GM19463 (cell line): ENCODE results near the gene COMTD1.
A peak's percentile ranks its signal among the peaks of the same experiment; 100 is the strongest.

Source experiments
- ATAC-seq: cut with Tn5 transposase; IDR thresholded peaks from one replicate; pipeline ENCODE4 v1.9.1; 2021; ENCODE audit warnings: mild to moderate bottlenecking, moderate library complexity; ENCODE audit not compliant: unreplicated experiment

COMTD1 gene

DNA sequence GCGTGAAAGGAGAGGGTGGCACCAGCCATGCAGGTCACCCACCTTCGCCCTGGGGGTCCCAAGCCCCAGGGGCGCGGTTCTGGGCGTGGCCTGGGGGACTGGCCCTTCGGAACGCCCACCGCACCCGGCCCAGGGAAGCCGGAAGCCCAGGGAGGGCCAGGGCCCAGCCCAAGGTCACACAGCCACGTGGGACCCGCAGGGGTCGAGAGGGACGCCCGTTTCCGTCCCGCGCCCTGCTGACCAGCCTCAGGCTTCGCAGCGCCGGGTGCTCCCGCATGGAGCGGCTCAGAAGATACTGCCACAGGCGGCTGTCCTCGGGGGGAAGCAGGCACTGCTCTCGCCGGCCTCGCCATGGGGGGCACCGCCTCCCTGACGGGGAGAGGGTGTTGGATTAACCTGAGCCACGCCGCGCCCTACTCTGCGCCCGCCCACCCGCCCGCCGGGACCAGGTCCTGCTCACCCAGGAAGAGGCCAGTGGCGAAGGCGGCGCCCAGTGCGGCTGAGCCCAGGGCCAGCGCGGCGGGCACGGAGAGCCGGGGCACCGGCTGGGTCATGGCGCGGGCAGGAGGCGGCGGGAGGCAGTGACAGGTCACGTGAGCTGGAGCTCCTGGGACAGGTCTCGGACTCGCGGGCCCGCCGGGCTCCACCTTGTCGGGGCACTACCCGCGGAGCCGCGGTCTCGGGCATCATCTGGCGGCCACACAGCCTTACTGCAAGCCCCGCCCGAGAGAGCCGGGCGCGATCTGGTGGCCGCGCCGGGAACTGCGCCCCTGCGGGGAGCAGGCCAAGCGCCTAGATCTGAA is at the start of gene COMTD1:
COMTD1 (minus strand) TSS at position 583 of the 803 bp plus-strand sequence; CDS start at position 554, 29 bp downstream.
- peak; percentile 74 for ATAC-seq

DNA sequence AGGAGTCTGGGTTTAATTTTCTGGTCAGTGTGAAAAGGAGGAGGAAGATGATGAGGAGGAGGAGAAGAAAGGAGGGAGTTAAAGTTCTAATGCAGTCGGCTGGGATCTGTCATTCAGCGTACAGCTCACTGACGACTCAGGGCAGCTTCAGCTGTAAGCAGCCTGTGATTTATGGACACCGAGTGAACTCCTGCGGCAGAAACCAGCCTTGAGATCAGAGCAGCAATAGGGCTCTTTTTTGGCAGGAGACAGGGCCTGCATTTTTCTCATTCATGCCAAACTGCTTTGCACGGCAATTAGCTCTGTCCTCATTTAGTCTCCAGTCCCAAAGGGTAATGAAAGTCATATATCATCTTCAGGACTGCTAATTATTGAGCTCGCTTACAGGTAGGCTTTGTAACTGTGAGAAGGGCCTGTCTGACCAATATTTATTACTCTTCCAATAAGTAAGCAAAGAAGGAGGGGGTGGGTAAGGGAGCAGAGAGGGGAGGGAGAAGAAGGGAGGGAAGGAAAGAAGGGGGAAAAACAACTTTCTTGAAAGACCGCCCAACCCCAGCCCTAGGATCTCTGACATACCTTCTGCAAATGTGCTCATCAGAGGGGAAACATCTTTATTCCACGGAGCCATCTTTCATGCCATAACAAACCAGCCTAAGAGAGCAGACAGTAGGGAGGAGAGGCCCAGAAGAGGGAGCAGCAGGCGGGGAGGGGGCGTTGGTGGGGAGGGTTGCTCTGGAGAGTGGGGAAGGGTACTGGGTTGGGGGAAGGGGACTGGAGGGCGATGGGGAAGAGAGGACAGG is 48.1 kb upstream of the COMTD1 start:
- ATAC-seq, result no peak

DNA sequence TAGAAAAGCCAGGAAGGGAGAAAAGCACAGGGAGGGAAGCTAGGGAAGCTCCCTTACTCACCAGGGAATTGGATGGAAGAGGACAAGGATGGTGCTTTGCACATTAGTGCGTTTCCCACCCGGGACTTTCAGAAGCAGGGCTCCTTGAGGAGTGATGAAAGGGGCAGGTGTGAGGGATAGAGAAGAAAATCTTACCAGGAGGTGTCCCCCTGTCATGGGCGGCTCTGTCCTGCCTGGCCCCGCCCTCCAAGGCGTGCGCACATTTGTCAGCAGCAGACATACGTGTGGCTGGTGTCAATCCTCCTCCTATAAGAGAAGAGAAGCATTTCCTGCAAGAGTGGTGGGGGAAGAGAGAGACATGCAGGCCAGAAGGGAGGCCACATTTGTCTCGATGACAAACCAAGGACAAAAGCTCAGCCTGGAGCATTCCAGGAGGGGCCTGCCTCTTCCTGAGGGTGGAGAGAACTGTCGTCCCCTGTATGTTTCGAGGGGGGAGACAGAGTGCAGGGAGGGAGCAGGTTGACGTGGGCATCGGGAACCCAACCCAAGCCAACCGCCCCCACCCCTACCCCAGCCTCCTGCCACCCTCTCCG is 47.4 kb upstream of the COMTD1 start:
- ATAC-seq, result no peak

DNA sequence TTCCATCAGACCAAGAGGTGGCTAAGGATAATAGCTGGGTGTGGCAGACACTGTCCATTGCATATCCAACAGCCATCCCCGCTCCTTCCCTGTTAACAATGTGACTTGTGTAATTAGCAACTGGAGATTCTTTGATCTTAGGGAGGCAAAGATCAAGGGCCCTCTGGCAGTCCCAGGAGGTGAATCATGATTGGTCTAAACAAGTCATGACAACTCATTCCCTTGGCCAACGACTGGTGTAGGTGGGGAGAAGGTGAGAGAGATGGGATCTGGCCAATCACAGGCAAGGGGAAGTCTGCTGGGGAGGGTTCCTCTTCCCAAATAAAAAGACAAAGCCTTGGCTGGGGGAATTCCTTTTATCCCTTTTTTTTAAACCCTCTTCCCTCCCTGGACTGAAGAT is 46.2 kb upstream of the COMTD1 start:
- ATAC-seq, result no peak

DNA sequence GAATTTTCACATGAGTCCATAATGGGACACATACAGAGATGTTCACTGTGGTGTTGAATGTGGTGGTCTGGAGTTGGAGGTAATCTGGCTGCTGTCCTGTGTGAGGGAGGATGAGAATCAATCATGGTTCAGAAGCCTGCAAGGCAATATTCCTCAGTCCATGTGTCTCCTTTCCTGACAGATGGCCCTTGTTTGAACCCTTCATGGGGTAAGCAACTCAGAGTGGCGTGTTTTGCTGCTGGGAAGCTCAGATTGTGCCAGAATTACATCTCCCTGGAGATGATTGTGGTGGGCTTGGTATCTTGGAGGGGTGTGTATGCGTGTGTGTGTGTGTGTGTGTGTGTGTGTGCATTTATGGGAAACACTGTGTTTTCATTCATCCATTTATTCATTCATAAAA is 44.5 kb upstream of the COMTD1 start:
- ATAC-seq, result no peak

DNA sequence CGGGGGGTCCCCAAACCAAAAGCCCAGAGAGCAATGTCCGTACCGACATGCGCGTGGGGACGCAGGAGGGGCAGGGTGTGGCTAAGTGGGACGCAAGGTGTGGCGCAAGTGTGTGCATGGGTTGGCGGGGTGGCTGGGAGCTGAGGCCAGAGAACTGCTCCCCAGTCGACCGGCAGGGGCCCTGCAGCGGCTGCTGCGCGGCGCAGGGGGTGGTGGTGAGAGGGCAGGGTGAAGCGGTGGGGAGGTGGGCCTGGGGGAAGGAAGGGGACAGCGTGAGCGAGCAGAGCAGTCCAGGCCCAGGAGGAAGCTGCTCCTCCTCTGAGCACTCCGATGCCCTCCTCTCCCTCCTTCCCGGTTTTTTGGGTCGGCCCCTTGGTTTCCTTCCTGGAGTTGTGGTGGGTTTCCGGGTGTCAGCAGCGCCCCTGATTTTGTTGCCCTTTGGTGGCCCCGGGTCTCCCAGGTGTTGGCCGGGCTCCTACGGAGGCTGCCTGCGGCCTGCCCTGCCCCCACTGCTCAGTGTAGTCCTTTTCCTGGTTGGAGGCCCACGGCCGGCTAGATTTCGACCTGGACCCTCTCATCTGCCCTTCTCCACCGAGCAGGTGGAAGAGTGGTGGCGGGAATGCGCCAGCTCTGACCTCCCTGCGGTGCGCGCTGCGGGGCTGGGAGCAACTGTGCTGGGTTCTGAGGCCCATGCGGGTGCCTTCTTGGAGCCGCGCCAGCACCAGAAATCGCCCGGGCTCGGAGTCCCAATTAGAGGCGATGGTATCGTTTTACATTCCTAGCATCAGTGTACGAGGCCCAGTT is 40.5 kb upstream of the COMTD1 start:
- no peak for ATAC-seq

DNA sequence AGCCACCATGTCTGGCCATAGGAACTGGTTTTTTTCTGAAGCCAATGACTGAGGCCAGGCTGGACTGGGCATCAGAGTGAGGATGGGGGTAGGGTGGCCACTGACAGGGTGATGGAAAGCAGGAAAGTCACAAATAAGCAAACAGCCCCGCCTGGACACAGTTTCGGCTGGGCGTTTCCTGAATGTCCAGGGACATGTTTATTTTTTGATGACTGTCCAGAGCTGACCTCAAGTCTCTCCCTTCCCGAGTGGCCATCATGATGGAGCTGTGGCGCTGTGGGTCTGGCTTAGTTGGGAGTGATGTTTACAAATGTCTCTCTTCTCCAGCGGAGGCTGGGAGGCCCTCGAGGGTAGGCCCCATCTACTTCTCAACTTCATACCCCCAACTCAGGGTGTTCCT is 37.1 kb upstream of the COMTD1 start:
- no peak for ATAC-seq

DNA sequence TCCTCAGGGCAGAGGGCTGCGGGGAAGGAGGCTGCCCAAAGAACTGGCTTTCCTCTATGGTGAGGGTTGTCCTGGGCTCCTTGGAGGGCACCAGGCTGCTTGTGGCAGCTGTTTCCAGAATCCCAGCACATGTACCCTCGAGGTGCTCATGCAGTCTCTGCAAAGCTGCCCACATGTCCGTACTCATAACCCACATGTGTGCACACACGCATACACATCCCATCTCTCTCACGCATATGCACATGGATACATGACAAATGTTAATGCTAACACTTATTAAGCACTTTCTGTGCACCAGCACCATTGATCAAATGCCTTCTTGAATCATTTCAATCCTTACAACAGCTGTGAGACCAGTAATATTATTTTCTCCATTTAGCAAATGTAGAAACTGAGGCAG is 36.3 kb upstream of the COMTD1 start:
- no peak for ATAC-seq

DNA sequence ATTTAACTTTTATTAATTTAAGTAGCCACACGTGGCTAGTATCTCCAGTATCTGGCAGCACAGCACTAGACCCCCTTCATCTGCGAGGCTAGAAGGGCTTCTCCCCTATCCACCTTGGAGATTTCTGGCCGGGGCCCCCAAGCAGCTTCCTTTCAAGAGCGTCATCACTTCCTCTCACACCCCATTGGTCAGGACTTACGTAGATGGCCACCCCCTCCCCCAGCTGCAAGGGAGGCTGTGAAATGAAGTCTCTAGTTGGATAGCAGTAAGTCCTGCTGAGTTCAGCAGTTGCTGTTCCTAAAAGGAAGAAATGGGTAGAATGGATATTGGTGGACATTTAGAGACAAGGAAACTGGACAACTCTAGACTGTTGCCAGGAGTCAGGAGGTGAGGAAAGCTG is 33.8 kb upstream of the COMTD1 start:
- ATAC-seq, result no peak

DNA sequence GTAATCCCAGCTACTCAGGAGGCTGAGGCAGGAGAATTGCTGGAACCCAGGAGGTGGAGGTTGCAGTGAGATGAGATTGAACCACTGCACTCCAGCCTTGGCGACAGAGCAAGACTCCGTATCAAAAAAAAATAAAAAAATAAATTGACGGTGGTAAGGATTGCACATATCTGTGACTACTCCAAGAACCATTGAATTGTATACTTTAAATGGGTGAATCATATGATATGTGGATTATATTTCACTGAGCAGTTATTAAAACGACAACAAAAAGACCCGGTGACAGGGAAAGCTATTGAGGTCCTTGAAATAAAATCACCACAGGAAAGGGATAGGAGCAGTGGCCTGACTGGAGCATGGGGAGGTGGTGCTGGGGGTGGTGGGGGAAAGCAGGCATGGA is 31.2 kb upstream of the COMTD1 start:
- ATAC-seq, result no peak

DNA sequence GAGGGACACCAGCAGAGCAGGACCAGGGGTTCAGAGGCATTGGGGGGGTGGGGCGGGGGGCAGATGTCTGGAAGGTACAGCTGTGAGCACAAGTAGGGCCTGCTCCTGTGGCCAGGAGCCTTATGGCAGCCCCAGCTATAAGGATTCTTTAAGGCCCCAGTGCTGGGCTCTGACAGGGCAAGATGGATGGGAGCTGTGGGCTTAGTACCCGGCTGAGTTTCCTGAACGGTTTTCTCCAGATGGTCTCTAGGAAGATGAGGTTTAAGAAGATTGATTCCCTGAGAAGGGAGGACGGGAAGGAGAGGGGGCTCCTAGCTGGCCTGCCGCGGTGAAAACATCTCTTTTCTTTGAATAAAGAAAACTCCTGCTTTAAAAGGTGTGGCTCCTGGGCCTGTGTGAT is 30.1 kb upstream of the COMTD1 start:
- no peak for ATAC-seq

DNA sequence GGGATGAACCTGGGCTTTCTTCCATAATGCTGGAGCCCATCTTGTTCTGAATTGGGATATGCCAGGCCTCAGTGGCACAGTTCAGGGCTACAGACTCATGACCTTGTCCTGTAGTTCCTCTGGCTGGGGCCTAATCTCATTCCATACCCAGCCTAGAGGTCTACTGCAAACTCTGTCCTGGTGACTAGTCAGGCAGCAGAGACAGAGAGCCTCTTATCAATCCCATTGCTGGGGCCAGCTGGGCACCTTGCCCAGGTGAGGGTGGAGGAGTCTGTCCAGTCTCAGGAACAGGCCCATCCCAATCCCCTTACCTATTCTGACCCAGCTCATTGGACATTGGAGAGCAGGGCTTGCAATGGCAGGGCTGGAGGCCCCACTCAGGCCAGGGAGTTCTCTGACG is 28.0 kb upstream of the COMTD1 start:
- no peak for ATAC-seq

DNA sequence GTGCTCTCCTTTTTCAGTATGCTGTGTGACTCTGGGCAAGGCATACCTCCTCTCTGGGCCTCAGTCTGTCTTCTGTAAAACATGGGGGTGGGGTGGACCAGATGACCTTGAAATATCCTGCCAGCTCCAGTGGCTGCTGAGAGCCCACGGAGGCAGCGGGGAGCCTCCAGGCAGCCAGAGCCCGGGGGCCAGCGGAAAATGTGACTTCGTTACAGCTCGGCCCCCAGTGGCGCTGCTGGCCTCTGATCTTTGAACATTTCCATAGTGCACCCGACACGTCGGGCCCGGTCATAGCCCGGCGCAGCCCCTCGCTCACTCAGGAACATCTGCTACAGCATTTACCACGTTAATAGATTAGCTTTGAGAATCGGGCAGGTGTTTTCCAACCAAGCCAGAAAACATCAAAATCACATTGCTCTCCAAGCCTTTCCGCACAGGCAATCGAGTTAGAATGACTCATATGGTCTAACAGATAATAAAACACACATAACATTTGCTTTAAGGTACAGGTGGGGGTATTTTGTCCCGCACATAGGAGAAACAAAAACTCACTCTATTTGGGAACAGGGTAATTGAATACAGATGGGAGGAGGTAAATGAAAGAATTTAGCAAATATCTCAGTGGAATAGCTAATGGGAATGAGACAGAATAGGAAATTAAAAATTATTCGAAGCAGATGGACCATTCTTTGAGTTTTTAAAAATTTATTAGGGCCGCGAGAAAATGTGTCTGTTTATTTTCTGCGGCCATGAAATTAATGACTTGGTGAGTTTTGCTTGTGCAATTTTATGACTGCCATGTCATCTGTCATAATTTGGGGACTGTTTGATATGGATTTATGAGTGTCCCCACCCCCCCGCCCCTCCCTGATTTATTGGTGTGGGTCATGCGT is 26.3 kb upstream of the COMTD1 start:
- ATAC-seq, result no peak

DNA sequence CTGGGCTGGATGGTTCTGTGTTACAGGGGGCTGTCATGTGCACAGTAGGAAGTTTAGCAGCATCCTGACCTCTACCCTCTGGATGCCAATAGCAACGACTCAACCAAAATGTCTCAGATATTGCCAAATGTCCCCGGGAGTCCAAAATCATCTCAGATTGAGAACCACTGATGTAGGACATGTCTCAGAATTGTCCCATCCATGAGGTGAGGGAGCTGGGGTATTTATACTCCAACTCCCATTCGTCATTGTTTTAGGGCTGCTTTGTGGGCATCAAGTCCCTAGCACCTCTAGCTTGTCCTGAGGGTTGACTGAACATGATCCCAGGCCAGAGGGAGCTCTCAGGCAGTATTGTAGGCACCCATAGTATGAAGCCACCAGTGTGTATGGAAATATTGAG is 25.2 kb upstream of the COMTD1 start:
- ATAC-seq, result no peak

DNA sequence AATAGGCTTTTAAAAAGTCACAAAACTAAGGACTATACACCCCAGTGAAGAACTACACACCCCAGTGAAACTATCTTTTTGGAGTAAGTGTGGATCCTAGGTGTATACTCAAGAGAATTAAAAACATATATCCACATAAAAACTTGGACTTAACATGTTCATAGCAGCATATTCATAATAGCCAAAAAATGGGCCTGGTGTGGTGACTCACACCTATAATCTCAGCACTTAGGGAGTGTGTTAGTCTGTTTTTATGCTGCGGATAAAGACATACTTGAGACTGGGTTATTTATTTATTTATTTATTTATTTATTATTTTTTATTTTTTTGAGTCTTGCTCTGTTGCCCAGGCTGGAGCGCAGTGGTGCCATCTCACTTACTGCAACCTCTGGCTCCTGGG is 19.0 kb upstream of the COMTD1 start:
- ATAC-seq, result no peak

DNA sequence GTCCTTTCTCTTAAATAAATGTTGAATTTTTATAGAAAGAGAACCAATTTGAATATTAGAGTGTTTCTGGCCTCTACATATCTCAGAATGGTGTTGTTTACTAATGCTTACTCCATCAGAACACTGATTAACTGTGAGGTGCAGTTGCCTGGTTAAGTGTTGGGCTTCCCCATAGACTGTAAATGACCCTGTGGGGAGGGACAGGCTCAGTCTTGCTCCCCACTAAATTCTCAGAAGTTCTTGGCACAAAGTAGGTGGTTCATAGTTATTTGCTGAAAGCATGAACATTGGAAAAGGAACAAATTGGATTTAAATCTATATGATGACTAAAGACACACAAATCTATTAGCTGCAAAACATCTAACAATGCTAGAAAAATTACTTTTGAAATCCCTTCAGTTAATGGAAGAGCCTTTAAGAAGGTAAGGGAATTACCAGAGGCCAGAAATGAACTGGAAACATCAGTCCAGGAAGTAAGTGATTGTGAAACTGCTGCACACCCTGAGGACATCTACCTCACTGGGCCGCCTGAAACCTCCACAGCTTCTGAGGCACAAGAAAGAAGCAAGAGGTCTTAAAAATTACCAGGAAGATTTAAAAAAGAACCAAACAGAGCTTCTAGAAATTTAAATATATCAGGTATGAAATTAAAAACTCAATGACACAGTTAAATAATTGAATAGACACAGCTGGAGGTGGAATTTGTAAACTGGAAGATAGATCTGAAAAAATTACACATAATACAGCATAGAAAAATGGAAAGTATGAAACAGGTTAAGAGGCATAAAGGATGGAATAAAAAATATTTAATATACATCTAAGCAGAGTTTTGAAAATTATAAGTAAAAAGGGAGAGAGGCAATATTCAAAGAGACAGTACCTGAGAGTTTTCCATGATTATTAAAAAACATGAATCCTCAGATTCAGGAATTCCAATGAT is 17.8 kb upstream of the COMTD1 start:
- ATAC-seq, result no peak

DNA sequence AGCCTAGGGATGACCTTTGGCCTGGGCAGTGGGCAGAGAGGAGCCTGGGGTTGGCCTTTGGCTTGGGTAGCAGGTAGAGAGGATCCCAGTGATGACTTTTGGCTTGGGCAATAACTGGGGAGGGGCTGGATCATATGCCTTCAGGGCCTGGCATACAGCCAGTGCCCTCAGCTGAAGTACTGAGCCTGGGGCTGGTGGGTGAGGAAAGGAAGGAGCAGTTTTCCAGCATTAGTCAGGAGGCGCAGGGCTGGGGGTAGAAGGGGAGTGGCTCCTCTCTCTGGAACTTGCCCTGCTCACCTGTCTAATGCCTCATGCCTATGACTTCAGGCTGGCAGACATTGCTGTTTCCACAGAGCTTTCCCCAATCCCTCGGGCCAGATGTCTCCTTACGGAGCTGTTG is 15.2 kb upstream of the COMTD1 start:
- ATAC-seq, result no peak

DNA sequence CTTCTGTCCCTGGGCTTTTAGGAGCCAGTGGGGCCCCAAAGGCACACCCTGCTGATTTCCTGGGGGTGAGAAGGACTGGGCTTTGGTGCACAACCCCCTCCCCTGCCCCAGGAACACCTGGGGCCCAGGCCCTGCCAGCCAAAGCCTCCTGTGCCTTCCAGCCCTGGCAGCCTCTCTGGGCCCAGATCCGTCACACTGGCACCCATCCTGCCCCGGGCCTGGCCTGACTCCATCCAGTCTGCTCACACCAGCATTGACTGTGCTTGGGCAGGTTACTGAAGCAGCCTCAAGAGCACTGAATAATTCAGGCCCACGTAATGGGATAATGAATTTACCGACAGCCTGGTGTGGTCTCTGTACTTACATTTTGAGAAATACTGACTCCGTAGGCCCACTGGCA is 12.0 kb upstream of the COMTD1 start:
- no peak for ATAC-seq

DNA sequence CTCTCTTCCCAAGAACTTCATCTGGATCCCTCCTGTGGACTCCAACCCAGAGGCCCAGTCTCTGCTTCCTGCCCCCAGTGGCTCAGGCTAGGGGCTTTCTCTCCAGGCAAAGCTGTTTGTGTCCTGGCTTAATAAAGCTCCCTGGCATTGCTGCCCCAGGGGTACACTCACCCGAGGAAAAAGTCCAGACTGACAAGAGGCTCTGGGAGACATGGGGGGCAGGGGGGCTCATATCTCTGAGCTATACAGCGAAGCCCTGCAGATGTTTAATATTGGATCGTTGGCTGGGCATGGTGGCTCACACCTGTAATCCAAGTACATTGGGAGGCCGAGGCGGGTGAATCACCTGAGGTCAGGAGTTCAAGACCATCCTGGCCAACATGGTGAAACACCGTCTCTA is 10.7 kb upstream of the COMTD1 start:
- ATAC-seq, result no peak
